Erythroblast (primary cell): ENCODE results near the gene BAD.

Source experiments
- DNase-seq, 2 experiments: peaks; one replicate each; lab custom pipeline; 2025; lab: John Stamatoyannopoulos, UW
- GATA1 ChIP-seq: IDR thresholded peaks from 2 replicates; pipeline ENCODE4 v1.6.1; 2011; ENCODE audit warnings: low read depth, mild to moderate bottlenecking, control low read depth, low read length, moderate library complexity
- POLR2A ChIP-seq: IDR thresholded peaks from 2 replicates; pipeline ENCODE4 v1.6.1; 2011; ENCODE audit warnings: mild to moderate bottlenecking, low read length

Gene BAD

DNA sequence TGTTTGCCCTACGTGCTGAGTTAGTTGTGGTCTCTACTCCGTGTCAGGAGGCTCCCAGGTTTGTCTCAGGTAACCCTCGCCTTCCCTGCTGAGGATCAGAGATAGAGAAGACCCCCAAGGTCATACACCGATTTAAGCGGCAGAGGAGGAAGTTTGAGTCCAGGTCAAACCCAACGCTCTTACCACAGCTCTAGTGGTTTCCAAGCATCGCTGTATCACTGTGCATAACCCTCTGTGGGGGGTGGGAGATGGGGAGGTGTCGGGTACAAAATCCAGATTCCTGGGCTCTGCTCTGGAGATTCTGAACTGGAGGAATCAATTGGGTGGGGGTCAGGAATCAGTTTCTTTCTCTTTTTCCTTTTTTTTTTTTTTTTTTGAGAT is 53.5 kb downstream of the BAD start:
- TF ChIP-seq GATA1 = no peak
- TF ChIP-seq POLR2A = no peak

DNA sequence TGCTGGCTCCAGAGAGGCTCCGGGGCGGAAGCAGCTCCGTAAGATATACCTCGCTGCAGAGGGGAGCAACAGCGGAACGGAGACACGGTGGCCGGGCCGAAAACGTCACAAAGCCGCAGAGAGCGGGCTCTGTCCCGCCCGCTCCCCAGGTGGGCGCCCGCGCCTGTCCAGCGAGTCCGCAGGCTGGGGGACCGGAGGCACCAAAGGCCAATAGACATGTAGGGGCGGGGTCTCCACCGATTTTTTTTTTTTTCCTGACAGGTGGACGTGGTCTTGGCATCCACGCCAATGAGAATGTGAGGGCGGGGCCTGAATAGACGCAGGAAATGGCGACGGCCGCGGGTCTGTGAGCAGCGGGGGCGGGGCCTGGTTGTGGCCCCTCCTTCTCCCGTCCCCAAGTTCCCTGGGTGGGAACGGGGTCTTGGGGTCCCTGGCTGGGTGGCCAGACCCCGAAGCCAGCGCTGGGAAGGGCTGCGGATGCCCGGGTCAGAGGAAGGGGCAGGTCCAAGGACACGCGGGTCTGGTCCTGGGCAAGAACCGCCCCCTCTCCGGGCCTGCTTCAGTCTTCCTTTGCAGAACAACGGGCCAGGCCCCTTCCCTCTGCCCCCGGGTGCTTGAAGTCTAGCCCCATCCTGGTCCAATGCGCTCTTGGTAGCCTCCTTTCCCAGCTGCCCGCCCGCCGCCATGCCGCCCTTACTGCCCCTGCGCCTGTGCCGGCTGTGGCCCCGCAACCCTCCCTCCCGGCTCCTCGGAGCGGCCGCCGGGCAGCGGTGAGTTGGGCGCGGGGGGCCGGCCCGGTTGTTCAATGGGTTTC is 54.1 kb downstream of the BAD start, which contains the start of gene DNAJC4:
Gene DNAJC4, plus strand, starts transcription at position 378 of the 814 bp plus-strand sequence. Its CDS starts 307 bp downstream, at position 685.
- TF ChIP-seq POLR2A (peak; percentile 62), GATA1 (no peak)
- peak; percentile 91 to 92 for DNase-seq

More for the DNA sequence above, 53.5 kb downstream of the BAD start:
- DNase-seq = no peak

DNA sequence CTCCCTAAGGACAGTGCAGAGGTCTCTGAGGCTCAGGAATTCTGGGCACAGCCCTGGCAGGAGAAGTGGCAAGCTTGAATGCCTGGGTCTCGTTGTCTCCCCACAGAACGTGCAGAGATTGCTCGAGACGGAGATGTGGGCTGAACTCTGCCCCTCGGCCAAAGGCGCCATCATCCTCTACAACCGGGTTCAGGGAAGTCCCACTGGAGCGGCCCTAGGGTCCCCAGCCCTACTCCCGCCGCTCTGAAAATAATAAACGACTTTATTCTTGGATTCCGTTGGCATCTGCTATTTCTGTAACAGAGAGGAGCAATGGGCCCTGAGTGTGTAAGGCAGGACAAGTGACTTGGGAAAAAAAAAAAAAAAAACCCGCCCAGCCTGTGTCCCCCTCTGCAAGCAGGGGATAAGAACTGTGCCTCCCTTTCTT is 54.7 kb downstream of the BAD start:
- TF ChIP-seq GATA1 (no peak), POLR2A (no peak)
- DNase-seq = no peak

DNA sequence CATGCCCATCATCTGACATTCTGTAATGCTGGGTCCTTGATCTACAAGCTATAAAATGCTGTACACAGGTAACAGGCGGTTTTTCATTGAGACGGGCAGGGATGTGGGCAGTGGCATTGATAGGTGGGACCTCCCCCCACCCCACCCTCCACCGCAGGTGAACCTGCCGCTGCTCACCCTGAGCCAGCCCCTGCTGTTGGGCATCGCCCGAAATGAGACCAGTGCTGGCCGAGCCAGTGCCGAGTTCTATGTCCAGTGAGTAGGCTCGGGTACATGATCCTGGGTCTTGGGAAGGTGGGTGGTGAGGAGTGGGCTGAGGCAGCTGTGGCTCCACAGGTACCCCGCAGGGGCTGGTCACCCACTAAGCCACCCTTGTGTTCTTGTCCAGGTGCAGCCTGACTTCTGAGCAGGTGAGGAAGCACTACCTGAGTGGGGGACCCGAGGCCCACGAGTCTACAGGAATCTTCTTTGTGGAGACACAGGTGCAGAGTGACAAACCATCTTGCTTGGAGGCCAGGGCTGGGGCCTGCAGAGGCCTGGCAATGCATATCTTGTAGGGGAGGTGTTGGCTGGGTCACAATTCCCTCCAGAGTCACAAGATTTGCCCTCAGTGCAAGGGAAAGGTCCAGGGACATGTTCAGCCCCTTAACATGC is 55.2 kb downstream of the BAD start:
- DNase-seq = no peak
- TF ChIP-seq GATA1 (no peak), POLR2A (no peak)

DNA sequence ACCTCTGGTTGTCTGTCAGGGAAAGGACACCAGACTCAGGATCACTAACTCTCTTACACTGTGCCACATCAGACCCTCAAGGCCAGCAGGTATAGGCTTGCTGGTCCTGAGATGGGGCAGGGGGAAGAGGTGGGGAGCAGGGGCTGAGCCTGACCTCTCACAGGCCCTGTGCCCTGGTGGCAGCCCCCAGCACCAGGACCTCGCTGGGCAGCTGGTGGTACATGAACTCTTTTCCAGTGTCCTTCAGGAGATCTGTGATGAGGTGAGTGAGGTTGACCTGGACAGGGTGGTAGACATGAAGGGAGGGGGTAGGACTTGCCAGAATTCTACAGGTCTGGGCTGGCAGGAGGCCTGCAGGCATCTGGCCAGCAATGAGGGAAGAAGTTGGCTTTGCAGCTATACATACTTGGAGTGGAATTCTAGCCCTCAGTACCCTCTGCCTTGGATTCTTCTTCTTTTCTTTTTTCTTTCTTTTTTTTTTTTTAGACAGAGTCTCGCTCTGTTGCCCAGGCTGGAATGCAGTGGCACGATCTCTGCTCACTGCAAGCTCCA is 57.0 kb downstream of the BAD start:
- DNase-seq = no peak
- TF ChIP-seq POLR2A = no peak
- TF ChIP-seq GATA1 = no peak

DNA sequence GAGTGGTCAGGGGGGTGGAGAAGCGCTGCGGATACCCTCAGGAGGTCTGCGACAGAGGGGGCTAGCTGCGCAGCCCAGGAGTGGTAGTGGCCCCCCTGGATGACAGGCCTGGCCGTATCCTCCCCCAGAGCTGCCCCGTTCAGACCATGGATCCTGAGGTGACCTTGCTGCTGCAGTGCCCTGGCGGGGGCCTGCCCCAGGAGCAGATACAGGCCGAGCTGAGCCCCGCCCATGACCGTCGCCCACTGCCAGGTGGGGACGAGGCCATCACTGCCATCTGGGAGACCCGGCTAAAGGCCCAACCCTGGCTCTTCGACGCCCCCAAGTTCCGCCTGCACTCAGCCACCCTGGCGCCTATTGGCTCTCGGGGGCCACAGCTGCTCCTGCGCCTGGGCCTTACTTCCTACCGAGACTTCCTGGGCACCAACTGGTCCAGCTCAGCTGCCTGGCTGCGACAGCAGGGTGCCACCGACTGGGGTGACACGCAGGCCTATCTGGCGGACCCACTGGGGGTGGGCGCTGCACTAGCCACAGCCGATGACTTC is 57.9 kb downstream of the BAD start:
- TF ChIP-seq GATA1 (no peak), POLR2A (peak; percentile 40)
- DNase-seq = peak; percentile 71 to 75

DNA sequence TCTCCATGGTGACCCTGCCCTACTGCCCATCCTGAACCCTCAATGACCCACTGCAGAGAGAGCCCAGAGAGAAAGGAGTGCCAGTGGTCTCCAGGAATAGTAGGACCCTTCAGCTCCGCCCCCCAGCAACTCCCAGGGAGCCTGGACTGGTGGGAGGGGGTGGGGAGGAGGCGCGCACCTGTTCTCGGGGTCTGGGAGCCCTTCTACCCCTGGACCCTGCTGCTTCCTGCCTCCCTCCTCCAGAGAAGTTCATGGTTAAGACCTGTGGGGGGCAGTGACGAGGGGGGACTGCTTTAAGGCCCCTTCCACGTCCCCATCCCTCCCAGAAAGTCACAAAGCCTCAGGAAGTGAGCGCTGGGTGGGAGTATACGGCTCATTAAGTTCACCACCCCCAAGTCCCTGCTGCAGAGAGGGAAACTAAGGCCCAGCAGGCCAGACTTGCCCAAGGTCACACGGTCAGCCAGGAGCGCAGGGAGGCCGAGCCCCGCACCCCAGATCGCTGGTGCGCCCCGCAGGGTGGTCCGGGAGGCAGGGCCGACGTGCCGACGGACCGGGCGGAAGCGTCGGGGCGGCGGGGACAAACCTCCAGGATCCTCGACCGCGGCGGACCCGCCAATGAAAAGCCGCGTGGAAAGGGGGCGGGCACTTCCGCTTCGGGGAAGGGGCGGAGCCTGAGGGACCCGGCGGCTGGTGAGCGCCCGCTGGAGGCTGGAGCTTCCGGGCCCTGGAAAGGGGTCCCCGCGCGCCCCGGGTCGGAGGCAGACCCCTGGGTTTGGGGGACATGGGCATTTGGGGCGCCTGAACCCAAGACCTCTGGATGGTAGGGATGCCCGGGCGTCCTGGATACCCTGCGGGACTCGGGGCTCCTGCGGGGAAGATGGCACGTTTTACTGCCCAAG is 58.6 kb downstream of the BAD start, which contains the start of the genes NUDT22 and TRPT1:
Gene NUDT22, plus strand, starts transcription at position 667 of the 899 bp plus-strand sequence. CDS start 379 bp downstream, outside the sequence.
Gene TRPT1, minus strand, starts transcription at position 579 of the 899 bp plus-strand sequence. Its CDS starts 326 bp downstream, at position 253.
- TF ChIP-seq POLR2A (peak; percentile 75), GATA1 (no peak)
- peak; percentile 87 to 91 for DNase-seq

DNA sequence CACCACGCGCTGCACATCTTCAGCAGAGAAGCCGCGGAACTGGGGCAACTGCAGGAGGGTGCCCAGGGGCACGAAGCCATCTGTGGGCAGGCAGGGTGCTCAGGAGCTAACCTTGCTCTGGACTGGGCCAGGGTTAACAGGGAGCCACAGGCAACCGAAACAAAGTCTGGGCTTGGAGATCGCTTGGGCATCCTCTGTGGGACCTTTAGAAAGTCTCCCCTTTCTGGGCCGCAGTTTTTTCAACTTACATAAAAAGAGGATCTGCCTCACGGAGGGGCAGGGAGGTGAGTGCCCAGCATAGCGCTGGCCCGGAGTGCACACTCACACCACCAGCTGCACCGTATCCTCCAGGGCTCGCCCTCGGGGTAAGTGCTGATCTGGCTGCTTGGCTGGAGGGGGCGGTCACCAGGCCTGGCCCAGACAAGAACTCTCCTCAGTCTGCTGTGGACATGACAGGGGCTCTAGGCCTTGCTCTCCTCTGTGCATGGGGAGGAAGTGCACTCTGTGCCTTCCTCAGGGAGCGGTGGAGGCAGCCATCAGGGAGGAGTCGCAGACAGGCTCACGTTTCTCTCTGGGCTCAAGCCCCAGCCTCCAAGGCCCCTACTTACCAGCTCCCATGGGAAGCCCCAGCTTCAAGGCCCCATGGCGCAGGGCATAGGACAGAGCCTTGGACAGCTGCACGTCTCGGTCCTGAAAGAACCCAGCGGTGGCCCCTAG is 59.4 kb downstream of the BAD start:
- TF ChIP-seq GATA1 (no peak), POLR2A (no peak)
- no peak for DNase-seq

DNA sequence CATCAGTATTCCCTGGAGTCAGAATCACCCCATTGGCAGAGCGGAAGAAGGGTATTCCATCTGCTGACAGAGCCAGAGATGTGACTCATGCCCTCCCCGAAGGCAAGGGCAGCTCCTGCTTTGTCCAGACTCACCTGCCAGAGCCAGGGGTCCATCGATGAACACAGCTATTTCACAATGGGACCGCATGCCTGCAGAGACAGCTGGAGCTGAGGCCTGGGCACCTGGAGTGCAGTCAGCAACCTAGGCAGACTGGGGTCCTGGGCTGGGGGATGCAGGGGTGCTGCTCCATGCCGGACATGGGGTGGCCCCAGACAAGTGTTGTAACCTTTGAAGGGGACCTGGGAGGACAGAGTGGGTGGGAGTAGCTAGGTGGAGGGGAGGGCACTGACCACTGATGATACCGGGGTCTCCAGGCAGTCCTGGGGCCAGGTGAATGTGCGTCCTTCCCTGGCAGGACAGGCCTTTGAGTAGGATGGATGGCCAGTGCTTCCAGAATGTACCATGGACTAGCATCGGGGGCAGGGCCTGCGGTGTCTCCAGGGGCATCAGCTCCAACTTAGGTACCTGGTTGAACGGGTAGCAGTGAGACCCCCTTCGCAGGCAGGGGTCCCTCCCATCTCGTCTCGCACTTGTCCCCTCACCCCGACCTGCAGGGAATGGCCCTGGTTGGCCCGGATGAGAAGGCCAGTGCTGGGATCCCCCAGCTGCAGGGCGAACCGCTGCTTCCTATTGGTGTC is 60.1 kb downstream of the BAD start:
- no peak for TF ChIP-seq GATA1
- TF ChIP-seq POLR2A = peak; percentile 59
- no peak for DNase-seq

DNA sequence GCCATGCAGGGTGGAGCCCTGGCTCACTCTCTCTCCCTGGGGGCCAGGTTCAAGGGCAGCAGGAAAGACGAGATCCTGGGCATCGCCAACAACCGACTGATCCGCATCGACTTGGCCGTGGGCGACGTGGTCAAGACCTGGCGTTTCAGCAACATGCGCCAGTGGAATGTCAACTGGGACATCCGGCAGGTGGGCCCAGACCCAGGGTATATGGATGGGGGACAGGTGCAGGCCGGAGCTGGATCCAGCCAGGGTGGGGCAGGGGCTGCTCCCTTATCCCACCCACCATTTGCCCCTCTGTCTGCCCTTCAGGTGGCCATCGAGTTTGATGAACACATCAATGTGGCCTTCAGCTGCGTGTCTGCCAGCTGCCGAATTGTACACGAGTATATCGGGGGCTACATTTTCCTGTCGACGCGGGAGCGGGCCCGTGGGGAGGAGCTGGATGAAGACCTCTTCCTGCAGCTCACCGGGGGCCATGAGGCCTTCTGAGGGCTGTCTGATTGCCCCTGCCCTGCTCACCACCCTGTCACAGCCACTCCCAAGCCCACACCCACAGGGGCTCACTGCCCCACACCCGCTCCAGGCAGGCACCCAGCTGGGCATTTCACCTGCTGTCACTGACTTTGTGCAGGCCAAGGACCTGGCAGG is 61.3 kb downstream of the BAD start:
- DNase-seq = no peak
- no peak for TF ChIP-seq GATA1
- TF ChIP-seq POLR2A = no peak

DNA sequence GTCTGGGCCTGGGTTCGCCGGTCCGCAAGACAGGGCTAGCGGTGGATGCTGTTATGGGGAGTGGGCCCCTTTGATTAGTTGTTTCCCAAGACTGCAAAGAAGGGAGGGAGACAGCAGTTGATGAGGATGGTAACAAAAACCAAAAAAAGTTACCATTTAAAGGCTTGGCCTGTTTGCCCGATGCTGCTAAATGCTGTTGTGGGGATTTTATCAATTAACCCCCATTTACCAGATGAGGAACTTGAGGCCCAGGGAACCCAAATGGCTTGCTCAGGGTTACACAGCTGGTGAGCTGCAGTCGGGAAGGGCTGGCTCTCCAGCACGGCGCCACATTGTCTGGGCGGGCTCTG is 61.8 kb downstream of the BAD start:
- TF ChIP-seq GATA1 = no peak
- no peak for TF ChIP-seq POLR2A
- DNase-seq = no peak
